ENCODE measurements around the gene STK33. TPM values are rescaled to one million over a fixed set of nuclear protein-coding genes. Genes with fewer than 3 reads are reported as not detected.
"Not testable (repeated sequence)": the region's sequence is repeated elsewhere in the genome, so short reads cannot be mapped to it uniquely, and the experiment has no call there.

STK33 gene
- total and polyA plus RNA-seq, 5 experiments from 2014 or later: 0.74 to 2.3 (median 1.3) TPM

DNA sequence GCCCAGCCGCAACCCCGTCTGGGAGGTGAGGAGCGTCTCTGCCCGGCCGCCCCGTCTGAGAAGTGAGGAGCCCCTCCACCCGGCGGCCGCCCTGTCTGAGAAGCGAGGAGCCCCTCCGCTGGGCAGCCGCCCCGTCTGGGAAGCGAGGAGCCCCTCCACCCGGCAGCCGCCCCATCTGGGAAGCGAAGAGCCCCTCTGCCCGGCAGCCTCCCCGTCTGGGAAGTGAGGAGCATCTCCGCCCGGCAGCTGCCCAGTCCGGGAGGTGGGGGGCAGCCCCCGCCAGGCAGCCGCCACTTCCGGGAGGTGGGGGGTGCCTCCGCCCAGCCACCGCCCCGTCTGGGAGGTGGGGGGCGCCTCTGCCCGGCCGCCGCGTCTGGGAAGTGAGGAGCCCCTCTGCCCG lies 70.6 kb downstream of the STK33 start:
- Mint-ChIP-seq H3K9me3 (peaks cover 0 to 25% (median 7%) of the 10 kb centered on the region in 9 donors), H3K27ac (no peak overlapping the region)
- no peak for ATAC-seq

DNA sequence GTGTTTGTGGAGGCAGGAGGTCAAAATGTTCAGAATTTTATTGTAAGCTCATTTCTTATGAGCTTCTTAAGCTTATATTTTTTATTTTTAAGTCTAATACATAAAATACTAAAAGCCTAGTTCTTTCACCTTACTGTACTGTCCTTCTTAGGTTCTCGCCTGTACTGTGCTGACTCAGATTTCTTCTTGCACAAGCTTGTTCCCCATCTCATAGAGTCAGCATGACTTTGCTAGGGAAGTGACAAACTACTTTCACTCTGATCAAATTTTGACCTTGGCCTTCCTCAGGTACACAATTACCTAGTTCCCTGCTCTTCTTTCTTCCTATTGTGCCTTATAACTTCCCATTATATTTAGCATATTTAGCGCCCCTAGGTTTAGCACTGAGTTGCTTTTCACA lies 81.5 kb downstream of the STK33 start:
- POLR2A ChIA-PET: no interaction called here
- Mint-ChIP-seq H3K27me3 (peaks cover 5 to 23% (median 11%) of the 10 kb centered on the region in 5 donors), H3K27ac (no peak overlapping the region), H3K9me3 (peaks cover 0 to 54% (median 18%) of the 10 kb centered on the region in 9 donors), H3K4me3 (no peak overlapping the region), H3K4me1 (peaks cover 0 to 2% (median 0%) of the 10 kb centered on the region in 4 donors), H3K36me3 (peaks cover 0 to 16% (median 10%) of the 10 kb centered on the region in 3 donors)
- ATAC-seq: no peak
- DNase-seq: no peak

More for the DNA sequence above, 70.6 kb downstream of the STK33 start:
- Mint-ChIP-seq H3K36me3 (peaks cover 0 to 7% (median 2%) of the 10 kb centered on the region in 3 donors), H3K4me1 (no peaks in the 10 kb centered on the region), H3K27me3 (peaks cover 0 to 6% (median 0%) of the 10 kb centered on the region in 5 donors), H3K4me3 (no peak overlapping the region)
- no peak for DNase-seq
- POLR2A ChIA-PET: no interaction called here

DNA sequence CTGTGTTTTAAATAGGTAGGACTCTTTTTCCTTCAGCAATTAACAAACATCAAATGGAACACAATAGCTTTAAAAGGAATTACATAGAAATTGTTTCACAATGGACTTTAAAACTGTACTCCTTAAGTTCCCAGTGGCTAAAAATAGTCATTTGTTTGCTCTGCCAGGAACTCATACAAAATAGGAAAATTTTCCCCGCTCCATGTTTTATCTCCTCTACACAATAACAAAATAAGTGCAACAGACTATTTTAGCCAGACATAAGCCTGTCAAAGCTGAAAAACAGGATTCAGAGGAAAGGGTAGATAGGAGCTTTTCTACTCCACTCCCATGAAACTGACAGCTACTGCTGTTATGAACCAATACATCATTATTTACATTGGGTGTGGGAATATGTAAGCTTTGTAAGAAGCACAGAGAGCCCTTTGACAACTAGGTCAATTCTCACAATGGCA lies 90.1 kb downstream of the STK33 start:
- no peaks in the 10 kb centered on the region for H3K4me1 Mint-ChIP-seq
- no peak overlapping the region for H3K4me3 Mint-ChIP-seq
- no peak overlapping the region for H3K27ac Mint-ChIP-seq
- H3K27me3 Mint-ChIP-seq: no peaks in the 10 kb centered on the region
- H3K9me3 Mint-ChIP-seq: peaks cover 0 to 16% (median 4%) of the 10 kb centered on the region in 9 donors
- DNase-seq: no peak
- ATAC-seq: no peak
- POLR2A ChIA-PET: no interaction called here
- H3K36me3 Mint-ChIP-seq: no peaks in the 10 kb centered on the region

DNA sequence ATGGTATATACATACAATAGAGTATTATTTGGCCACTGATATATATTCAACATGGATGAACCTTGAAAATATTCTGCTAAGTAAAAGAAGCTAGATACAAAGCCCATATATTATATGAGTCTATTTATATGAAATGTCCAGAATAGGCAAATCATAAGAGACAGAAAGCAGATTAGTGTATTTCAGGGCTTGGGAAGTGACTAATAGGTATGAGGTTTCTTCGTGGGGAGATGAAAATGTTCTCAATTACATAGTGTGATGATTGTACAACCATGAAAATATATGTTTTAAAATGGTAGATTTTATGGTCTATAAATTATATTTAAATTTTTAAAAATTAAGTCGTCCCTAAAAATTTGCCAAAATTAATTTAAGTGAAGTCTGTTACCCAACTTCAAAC lies 92.2 kb downstream of the STK33 start:
- H3K4me3 Mint-ChIP-seq: no peak overlapping the region
- ATAC-seq (no peak), DNase-seq (no peak)
- H3K4me1 Mint-ChIP-seq: no peaks in the 10 kb centered on the region
- H3K9me3 Mint-ChIP-seq: peaks cover 0 to 36% (median 14%) of the 10 kb centered on the region in 9 donors
- H3K27ac Mint-ChIP-seq: no peak overlapping the region
- POLR2A ChIA-PET: no interaction called here
- H3K27me3 Mint-ChIP-seq: no peaks in the 10 kb centered on the region
- H3K36me3 Mint-ChIP-seq: peaks cover 0 to 6% (median 0%) of the 10 kb centered on the region in 3 donors

DNA sequence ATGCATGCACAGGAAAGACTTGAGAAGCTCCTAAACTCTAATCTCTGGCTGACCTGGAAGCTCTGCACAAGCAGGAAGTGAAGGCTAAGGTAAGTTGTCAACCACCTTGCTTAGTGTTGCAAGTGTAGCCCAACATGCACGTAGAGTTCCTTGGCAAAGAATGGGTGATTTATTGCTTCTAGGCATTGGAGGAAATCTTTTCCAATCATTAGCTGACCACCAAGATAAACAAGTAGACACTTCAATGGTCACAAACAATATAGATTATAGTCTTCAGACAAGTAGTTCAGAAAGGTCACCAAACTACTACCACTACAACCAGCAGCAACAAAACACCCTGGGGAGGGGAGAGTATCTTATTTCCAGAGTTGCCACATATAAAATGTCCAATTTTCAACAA lies 105.6 kb downstream of the STK33 start:
- Mint-ChIP-seq H3K27me3 (peaks cover 2 to 16% (median 5%) of the 10 kb centered on the region in 5 donors), H3K36me3 (peaks cover 0 to 8% (median 2%) of the 10 kb centered on the region in 3 donors), H3K27ac (no peak overlapping the region), H3K4me1 (peaks cover 0 to 2% (median 0%) of the 10 kb centered on the region in 4 donors), H3K9me3 (peaks cover 0 to 31% (median 14%) of the 10 kb centered on the region in 9 donors), H3K4me3 (no peak overlapping the region)
- ATAC-seq (no peak), DNase-seq (no peak)
- POLR2A ChIA-PET: no interaction called here

DNA sequence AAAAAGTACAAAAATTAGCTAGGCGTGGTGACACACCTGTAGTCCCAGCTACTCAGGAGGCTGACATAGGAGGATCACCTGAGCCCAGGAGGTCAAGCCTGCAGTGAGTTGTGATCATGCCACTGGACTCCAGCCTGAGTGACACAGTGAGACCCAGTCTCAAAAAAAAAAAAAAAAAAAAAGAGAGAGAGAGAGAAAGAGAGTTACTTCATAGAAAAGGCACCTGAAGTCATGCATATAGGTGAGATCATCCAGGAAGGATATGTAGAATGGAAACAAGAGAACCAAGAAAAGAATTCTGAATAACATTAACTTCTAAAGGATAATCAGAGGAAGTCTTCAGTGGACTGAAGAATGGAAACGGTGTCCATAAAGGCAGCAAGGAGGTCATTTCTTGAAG lies 106.8 kb downstream of the STK33 start:
- no peak overlapping the region for H3K27ac Mint-ChIP-seq
- H3K27me3 Mint-ChIP-seq: peaks cover 0 to 7% (median 4%) of the 10 kb centered on the region in 5 donors
- DNase-seq: no peak
- H3K9me3 Mint-ChIP-seq: peaks cover 0 to 23% (median 12%) of the 10 kb centered on the region in 9 donors
- peaks cover 0 to 8% (median 2%) of the 10 kb centered on the region in 3 donors for H3K36me3 Mint-ChIP-seq
- POLR2A ChIA-PET: no interaction called here
- no peak for ATAC-seq
- H3K4me3 Mint-ChIP-seq: no peak overlapping the region
- no peaks in the 10 kb centered on the region for H3K4me1 Mint-ChIP-seq

DNA sequence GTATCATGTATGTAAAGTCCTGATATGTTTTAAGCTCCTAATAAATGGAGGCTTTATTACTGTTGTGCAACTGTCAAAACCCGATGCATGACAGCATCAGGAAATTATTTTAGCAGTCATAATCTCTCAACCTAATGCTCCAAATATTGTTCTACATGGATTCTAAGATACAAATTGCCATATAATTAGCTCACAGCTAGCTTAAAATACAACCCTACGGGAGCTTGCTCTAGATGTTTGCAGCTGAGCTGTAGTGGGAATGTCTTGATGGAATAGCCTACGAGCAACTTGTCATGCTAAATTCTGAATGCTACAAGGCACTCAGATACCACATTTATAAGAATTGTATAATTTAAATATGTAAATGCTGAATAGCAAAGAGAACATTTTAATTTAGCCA lies 109.8 kb downstream of the STK33 start:
- Mint-ChIP-seq H3K9me3 (peaks cover 0 to 12% (median 0%) of the 10 kb centered on the region in 9 donors), H3K4me1 (no peaks in the 10 kb centered on the region), H3K36me3 (peaks cover 0 to 2% (median 0%) of the 10 kb centered on the region in 3 donors), H3K27ac (no peak overlapping the region), H3K27me3 (peaks cover 0 to 6% (median 0%) of the 10 kb centered on the region in 5 donors), H3K4me3 (no peak overlapping the region)
- POLR2A ChIA-PET: no interaction called here
- ATAC-seq (no peak), DNase-seq (no peak)

DNA sequence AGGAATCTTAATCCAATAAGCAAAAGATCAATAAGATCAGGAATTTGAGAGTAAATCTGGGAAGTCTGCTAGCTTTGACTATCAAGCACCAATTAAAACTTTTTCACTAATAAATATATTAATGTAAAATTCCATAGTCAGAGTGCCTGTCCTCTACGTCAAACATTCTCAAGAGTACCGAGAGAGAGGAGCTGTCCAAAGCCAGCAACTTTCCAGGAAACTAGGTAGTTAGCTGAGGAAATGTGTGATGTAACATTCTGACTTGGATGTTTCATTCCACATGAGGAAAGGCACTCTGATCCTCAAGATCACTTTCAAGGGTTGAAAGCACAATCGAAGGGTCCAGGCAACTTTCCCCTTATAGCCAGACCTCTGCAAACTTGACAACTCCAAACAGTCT lies 113.2 kb downstream of the STK33 start:
- Mint-ChIP-seq H3K27me3 (peaks cover 0 to 6% (median 0%) of the 10 kb centered on the region in 5 donors), H3K36me3 (no peaks in the 10 kb centered on the region), H3K9me3 (peaks cover 0 to 2% (median 0%) of the 10 kb centered on the region in 9 donors), H3K4me1 (no peaks in the 10 kb centered on the region), H3K4me3 (no peak overlapping the region), H3K27ac (no peak overlapping the region)
- no peak for ATAC-seq
- DNase-seq: no peak
- POLR2A ChIA-PET: interaction anchor here (0.6 kb wide), 1 partner anchor 654 kb away, joined by 4 read pairs; no protein-coding TSS in a partner anchor

DNA sequence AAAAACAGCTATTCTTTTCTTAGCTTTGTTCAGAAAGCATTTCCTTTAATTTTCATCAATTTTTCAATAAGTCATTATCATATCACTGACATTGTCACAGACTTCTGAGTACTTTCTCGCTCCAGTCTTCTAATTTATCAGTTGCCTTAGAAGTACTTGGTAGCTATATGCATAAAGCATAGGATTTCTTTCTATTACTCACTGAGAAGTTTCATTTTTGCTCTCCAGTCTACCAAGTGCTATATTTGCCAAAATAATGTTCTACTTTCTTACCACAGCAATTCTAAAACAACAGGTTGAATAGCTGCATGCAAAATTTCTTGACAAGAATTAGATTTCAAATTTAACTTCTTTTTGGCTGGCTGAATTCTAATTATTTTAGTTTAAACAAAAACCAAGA lies 116.3 kb downstream of the STK33 start:
- no peak for ATAC-seq
- Mint-ChIP-seq H3K4me3 (no peak overlapping the region), H3K36me3 (no peaks in the 10 kb centered on the region), H3K9me3 (peaks cover 0 to 2% (median 0%) of the 10 kb centered on the region in 9 donors), H3K27ac (no peak overlapping the region), H3K27me3 (peaks cover 0 to 6% (median 0%) of the 10 kb centered on the region in 5 donors), H3K4me1 (no peaks in the 10 kb centered on the region)
- POLR2A ChIA-PET: no interaction called here
- DNase-seq: no peak

DNA sequence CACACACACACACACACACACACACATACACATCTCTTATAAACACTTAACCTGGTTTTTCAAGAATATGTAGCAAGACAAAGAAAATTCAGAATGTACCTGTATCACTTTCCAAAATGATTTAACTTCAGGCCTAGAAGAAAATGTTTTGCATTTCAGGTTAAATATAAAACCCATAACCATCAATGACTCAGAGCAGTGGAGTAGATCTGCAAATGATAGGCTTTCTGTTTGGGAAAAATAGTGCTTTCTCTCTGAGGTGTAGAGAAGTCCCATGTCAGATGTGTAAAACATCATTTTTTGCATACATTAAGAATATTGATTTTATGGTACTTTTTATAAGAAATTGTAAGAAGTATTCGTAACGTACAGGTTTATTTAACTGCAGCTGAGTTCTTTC lies 116.9 kb downstream of the STK33 start:
- ATAC-seq (no peak), DNase-seq (no peak)
- no peaks in the 10 kb centered on the region for H3K4me1 Mint-ChIP-seq
- H3K36me3 Mint-ChIP-seq: no peaks in the 10 kb centered on the region
- H3K9me3 Mint-ChIP-seq: peaks cover 0 to under 1% (median 0%) of the 10 kb centered on the region in 9 donors
- H3K27me3 Mint-ChIP-seq: peaks cover 0 to 6% (median 0%) of the 10 kb centered on the region in 5 donors
- H3K27ac Mint-ChIP-seq: no peak overlapping the region
- POLR2A ChIA-PET: no interaction called here
- no peak overlapping the region for H3K4me3 Mint-ChIP-seq

DNA sequence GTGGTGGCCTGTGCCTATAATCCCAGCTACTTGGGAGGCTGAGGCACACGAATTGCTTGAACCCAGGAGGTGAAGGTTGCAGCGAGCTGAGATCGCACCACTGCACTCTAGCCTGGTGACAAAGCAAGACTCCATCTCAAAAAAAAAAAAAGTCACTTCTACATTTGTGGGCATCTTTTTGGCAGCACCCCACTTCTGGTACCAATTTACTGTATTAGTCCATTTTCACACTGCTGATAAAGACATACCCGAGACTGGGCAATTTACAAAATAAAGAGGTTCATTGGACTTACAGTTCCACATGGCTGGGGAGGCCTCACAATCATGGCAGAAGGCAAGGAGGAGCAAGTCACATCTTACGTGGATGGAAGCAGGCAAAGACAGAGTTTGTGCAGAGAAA lies 126.2 kb downstream of the STK33 start:
- peaks cover 2 to 29% (median 24%) of the 10 kb centered on the region in 3 donors for H3K36me3 Mint-ChIP-seq
- not testable (repeated sequence) for ATAC-seq, H3K4me3 Mint-ChIP-seq

DNA sequence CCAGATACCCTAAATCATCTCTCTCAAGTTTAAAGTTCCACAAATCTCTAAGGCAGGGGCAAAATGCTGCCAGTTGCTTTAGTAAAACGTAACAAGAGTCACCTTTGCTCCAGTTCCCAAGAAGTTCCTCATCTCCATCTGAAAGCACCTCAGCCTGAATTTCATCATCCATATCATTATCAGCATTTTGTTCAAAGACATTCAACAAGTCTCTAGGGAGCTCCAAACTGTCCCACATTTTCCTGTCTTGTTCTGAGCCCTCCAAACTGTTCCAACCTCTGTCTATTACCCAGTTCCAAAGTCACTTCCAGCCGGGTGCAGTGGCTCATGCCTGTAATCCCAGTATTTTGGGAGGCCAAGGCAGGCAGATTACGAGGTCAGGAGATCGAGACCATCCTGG lies 126.7 kb downstream of the STK33 start:
- DNase-seq, H3K27me3 Mint-ChIP-seq, POLR2A ChIA-PET, H3K27ac Mint-ChIP-seq, ATAC-seq, H3K4me1 Mint-ChIP-seq, H3K4me3 Mint-ChIP-seq: not testable (repeated sequence)
- Mint-ChIP-seq H3K36me3 (peaks cover 2 to 29% (median 24%) of the 10 kb centered on the region in 3 donors), H3K9me3 (peaks cover 9 to 35% (median 26%) of the 10 kb centered on the region in 9 donors)

More for the DNA sequence above, 126.2 kb downstream of the STK33 start:
- H3K27me3 Mint-ChIP-seq, H3K4me1 Mint-ChIP-seq, H3K27ac Mint-ChIP-seq, DNase-seq, POLR2A ChIA-PET: not testable (repeated sequence)
- H3K9me3 Mint-ChIP-seq: peaks cover 9 to 35% (median 26%) of the 10 kb centered on the region in 9 donors

DNA sequence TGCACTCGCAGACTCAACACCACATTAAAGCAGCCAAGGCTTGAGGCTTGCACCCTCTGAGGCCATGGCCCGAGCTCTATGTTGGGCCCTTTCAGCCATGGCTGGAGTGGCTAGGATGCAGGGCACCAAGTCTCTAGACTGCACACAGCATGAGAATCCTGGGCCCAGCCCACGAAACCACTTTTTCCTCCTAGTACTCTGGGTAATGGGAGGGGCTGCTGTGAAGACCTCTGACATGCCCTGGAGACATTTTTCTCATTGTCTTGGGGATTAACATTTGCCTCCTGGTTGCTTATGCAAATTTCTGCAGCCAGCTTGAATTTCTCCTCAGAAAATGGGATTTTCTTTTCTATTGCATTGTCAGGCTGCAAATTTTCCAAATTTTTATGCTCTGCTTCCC lies 127.1 kb downstream of the STK33 start:
- H3K4me1 Mint-ChIP-seq, H3K4me3 Mint-ChIP-seq, ATAC-seq, DNase-seq, H3K27ac Mint-ChIP-seq, H3K27me3 Mint-ChIP-seq, POLR2A ChIA-PET: not testable (repeated sequence)
- Mint-ChIP-seq H3K36me3 (peaks cover 2 to 29% (median 24%) of the 10 kb centered on the region in 3 donors), H3K9me3 (peaks cover 9 to 35% (median 26%) of the 10 kb centered on the region in 9 donors)

Measured in naive thymus-derived CD8-positive, alpha-beta T cell (primary cell).